AG08396 (cell line): ENCODE measurements around the gene PLK3.
"Not testable (repeated sequence)": the region's sequence is repeated elsewhere in the genome, so short reads cannot be mapped to it uniquely, and the experiment has no call there.

Experiments
- DNase-seq: peaks from one replicate; pipeline ENCODE4 v3.0.0; 2012; ENCODE audit warnings: low spot score, mixed read lengths

PLK3 gene

GRCh38 chr1:44828003-44828651 lies 27.9 kb downstream of the PLK3 start:
- no peak for DNase-seq

- no peak for DNase-seq
Measured at GRCh38 chr1:44828841-44829440, 28.8 kb downstream of the PLK3 start.

DNA sequence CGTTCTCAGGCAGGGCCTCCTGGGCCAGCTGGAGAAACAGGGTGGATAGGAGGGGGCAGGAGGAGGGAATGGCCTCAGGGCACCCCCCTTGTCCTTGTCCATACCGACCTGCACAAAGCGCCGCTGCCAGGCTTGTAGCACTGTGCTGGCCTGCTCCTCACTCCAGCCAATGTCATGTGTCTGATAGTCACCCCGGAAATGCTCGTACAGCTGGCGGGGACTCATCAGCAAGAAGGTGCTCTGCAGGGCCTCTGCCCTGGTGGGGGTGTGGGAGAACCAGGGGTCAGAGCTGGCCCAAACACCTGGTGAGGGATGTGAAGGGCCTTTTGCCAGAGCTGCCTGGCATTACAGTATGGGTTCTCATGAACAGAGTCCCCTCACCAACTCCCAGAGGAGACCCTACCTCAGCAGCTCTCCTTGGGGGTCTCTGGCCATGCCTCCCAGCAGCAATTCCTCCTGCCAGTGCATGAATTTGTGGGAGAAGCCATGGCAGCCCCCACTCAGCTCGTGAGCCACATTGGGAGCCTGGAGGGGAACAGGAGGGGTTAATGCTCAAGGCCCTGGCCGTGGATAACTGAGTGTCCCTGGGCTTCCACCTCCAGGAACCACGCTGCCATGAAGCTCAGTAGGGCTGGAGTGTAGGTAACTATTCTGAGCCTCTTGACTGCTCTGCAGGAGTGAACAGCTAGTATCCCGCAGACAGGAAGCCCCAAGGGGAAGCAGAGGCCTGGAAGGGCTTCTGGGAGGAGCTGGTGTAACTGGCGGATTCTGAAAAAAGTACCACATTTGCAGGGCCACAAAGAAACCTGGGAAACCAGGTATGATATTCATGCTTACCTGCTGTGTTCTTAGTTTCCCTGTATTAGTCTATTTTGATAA lies 29.6 kb downstream of the PLK3 start:
- DNase-seq: no peak

DNA sequence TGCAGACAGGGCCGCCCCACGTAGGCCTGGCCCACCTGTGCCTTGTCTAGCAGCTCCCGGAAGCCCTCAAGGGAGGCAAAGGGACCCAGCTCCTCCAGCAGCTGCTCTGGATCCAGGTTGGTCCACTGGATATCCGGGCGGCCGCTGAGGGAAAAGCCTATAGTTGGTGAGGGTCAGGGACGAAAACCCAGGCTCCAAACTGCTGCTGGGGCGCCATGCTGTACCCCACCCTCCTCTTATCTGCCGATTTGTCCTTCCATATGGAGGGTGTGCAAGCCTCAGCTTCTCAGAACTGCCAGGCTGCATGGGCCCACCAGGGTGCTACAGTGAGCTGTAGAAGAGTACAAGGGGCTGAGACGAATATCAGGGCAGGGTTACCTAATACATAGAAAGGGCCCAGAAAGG lies 30.7 kb downstream of the PLK3 start:
- no peak for DNase-seq

DNA sequence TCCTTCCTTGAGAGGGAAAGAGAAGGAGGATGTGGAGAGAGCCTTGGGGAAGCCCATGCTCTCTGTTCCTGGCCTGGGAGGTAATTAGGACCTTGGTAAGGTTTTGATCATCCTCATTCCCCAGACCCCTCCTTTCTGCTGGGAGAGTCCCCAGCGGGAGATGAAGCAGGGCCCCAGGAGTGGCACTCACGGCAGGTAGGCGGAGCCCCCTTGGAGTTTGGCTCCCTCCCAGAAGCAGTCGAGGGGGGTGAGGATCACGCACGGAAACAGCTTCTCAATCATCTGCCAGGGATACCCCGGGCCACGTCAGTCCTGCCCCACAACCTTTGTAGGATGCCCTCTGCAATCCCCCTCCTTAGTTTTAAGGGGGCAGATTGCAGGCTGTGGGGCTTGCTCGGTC lies 31.3 kb downstream of the PLK3 start:
- no peak for DNase-seq

DNA sequence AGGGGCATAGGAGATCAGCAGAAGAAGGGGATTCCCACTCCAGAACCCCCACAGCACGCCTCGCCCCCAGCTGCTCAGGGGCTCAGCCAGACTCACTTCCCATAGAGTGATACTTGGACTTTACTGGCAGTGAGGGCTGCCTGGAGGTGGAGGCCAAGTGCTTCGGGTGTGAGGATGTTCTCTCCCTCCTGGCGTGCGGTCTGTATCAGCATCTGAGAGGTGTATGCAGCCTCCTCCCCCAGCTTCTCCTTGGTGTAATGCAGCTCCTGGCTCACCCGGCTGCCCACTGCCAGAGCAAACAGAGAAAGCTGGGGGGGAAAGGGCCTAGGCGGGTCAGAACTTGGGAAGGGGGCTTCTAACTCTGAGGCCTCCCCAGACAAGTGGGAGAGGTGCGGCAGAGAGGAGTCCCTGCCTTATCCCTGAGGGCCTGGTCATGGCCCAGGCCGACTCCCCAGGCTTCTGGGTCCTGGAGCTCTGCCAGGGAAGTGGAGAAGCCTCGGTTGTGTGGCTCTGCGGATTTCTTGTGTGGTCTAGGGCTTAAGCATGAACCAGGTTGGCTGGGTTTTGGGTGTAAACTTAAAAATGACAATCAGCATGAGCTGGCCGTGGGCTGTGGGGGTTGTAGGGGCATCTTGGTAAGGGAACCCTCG lies 32.0 kb downstream of the PLK3 start:
- no peak for DNase-seq

- DNase-seq: no peak
Measured at GRCh38 chr1:44834328-44834727, 34.2 kb downstream of the PLK3 start.

DNA sequence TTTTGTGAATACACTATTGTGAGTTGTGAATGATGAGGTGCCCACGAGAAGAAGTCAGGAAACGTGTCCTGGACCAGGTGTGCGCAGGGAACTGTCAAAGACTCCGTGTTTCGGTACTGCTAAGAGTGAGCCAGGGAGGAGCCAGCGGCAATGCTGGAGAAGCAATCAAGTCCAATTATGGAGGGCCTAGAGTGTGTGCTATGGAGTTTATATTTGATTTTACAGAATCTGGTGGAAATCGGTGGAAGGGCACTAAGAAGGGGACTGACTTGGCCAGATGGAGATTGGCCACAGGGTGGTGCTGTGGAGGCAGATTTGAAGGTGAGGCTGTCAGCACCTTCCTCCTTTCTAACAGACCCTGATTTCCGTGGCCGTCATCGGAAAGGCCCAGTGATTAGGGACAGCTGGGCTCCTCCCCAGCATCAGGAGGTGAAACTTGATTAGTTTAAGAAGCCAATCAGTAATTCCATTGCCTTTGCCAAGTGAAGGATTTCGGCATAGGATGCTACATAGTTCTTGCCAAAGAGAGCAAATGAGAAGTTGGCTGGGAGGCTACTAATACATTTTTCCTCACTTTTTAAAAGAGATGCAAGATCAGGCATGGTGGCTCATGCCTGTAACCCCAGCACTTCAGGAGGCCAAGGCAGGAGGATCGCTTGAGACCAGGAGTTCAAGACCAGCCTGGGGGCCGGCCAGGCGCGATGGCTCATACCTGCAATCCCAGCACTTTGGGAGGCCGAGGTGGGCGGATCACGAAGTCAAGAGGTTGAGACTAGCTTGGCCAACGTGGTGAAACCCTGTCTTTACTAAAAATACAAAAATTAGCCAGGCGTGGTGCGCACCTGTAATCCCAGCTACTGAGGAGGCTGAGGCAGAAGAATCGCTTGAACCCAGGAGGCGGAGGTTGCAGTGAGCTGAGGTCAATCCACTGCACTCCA lies 35.8 kb downstream of the PLK3 start:
- peak; percentile 84 for DNase-seq

- DNase-seq: not testable (repeated sequence)
Measured at GRCh38 chr1:44838294-44838693, 38.1 kb downstream of the PLK3 start.

DNA sequence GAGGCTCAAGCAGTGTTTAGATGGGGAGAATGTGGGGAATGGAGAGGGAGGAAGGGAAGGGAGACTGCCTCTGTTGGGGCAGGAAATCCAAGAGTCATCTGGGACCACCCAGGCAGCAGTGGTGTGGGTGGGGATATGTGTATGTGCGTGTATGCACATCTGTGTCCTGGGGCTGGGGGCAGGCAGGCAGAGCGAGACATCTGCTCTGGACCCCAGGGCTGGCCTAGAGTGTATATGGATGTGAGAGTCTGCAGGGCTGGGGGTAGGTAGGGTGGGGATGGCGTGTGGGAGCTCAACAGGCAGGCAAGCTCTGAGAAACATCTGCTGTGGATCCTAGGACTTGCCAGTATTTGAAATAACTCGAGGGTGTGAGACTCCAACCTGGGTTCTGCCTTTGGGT lies 39.4 kb downstream of the PLK3 start:
- no peak for DNase-seq

- DNase-seq: no peak
Measured at GRCh38 chr1:44842486-44842861, 42.3 kb downstream of the PLK3 start.

DNA sequence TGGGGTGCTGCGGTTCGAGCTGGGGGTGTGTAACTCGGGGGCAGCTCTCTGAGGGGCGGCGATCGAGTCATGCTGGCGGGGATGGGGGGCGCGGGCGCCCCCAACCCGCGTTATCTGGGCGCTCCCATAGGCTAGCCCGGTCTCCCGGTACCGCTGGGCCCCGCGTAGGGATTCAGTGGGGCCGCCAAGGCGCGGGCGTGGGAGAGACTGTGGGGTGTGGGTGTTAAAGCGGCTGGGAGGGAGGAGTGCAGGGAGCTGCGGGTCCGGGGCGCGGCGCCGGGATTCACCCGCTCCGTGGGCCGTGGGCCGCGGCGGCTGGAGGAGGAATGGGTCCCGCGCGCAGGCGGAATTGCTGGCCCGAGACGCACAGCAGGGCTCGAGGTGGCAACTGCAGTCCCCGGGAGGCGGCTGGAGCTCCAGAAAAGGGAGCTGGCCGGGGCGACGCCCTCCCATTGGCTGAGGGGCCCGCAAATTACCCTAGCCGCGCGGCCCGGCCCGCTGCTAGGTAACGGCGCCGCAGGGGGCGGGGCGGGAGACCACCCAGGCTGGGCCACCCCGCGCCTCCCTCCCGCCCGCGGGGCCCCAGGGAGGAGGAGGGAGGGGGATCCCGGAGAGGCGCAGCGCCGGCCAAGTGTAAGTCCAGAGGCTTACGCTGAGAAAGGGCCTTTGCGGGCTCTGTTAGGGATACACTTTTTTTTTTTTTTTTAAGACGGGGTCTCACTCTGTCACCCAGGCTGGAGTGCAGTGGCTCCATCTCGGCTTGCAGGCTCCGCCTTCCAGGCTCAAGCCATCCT lies 42.9 kb downstream of the PLK3 start, which contains the start of gene PTCH2:
Gene PTCH2 (minus strand): TSS at position 392 of the 794 bp plus-strand sequence. CDS start 321 bp downstream, at position 71.
- DNase-seq: peak; percentile 92

DNA sequence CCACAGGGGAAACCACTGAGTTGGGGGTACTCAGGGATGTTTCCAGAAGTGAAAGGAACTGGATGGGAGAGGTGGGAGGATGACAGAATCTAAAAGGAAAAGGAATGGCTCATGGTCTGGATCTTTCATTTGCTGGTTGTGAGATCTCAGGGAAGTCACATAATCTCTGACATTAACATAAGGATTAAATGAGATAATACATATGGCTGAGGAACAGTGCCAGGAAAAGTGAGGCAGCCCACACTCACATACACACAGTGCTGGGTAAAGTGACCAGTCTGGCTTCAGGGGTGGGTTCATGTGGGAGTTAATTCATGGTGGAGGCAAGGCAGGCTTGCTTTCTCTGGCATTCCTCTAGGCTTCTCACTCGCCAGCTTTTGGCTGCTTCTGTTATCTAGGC lies 46.8 kb downstream of the PLK3 start:
- no peak for DNase-seq

DNA sequence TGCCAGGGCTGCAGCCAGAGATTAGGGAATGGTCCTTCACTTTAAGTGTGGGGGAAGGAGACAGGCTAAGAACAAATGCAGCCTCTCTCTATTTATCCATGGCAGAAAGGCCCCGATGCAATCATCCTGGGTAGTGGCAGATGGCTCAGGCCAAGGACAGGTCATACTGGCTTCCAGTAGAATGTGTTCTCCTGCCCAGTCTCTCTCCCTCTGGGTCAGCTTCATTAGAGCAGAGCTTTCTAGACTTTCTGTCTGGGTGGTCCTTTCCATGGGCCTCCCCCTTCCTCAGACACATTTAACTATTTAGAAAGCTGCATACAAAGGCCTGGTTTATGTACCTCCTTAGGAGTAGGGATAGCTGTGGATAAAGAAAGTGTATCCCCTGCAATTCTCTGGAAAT lies 47.7 kb downstream of the PLK3 start:
- DNase-seq: no peak

DNA sequence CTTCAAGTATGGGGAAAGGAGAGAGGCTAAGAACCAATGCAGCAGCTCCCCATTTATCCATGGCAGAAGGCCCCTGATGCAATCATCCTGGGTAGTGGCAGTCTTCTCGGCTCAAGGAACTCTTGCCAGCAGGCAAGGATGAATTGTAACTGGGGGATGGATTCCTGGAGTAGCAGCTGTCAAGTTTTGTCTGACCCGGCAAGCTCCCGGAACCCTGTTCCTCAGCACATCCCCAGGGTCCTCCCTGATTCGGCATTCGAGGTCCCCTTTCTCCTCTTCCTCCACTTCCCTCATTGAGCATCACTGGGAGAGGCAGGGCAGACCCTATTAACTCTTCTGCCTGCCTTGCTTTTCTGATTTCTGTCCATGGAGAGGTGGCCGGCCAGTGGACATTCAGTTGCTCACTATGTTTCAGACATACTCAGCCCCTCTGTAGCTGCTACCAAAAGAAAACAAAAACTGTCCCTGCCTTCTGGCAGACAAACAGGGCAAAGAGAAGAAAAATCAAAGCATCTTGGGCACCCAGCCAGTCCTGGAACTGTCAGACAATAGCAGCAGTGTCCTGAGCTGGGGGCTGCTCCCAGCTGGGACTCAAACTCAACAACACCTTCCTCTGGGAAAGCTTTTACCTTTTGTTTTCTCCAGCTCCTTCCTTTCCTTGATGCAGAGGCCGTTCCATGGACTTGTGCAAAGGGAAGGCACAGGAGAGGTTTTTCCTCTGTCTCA lies 48.4 kb downstream of the PLK3 start:
- DNase-seq: no peak

DNA sequence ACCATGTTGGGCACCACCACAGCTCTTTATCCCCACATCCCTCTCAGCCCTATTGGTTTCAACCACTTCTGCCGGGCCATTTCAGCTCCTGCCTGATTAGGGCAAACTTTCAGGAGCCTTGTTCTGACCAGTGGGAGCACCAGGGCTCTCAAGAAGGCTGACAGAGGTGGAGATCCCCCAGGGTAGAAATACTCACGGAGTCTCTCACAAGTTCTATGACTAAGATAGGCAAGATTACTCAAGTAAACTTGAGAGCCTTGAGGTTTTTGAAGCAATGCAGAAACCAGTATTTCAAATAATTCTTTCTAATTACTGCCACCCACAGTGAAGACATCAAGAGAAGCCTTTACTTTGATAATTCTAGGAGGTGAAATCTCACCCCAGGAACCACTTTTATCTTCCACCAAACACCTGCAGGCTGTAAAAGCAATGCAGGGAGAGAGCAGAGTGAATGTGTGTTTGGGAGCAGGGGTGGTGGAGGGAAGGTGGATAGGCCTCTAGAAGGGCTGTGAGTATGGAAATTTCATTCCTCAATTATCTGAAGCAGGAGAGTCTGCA lies 49.5 kb downstream of the PLK3 start:
- DNase-seq: no peak

- no peak for DNase-seq
Measured at GRCh38 chr1:44851308-44851707, 51.1 kb downstream of the PLK3 start.

DNA sequence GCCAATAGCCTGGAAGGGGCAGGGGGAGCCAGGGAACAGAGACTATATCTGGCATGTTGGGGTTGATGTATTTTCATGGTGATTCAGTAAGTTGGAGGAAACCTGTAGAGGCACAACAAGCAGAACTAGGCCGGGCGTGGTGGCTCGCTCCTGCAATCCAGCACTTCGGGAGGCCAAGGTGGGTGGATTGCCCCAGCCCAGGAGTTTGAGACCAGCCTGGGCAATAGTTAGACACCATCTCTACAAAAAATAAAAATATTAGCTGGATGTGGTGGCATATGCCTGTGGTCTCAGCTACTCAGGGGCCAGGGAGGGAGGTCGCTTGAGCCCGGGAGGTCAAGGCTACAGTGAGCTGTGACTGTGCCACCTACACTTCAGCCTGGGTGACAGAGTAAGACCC lies 53.0 kb downstream of the PLK3 start:
- DNase-seq: no peak

GRCh38 chr1:44854970-44855369 lies 54.8 kb downstream of the PLK3 start:
- DNase-seq: no peak
